Activated B cell treated with CpG ODN at 0.5 μM for 24 hours (primary cell): Measurements from ENCODE around the gene THSD7A. TPM values are rescaled to one million over a fixed set of nuclear protein-coding genes. Genes with fewer than 3 reads are reported as not detected.

ENCODE experiments used
- ATAC-seq: fragments of 200-7000 bp; cut with Tn5 transposase; one replicate; pipeline ENCODE4 v1.10.0; 2021; ENCODE audit warnings: low read depth, mild to moderate bottlenecking, moderate library complexity
- CTCF ChIA-PET: fragments of 350-600 bp; sonication (Branson Sonifier 250); formaldehyde crosslinking; loops from one replicate; lab custom pipeline; 2021; ENCODE audit warnings: antibody characterized with exemption; lab: Charles Lee
- POLR2A ChIA-PET: fragments of 350-600 bp; sonication (Branson Sonifier 250); formaldehyde crosslinking; loops from one replicate; lab custom pipeline; 2021; ENCODE audit warnings: antibody characterized with exemption; lab: Charles Lee
- DNase-seq: peaks from one replicate; pipeline ENCODE4 v3.0.0; 2022
- H3K27ac Mint-ChIP-seq: one replicate; pipeline ENCODE4 v1.8.0; 2020; ENCODE audit warnings: mixed read lengths
- H3K27me3 Mint-ChIP-seq: one replicate; pipeline ENCODE4 v1.8.0; 2021; ENCODE audit warnings: mixed read lengths
- H3K36me3 Mint-ChIP-seq: one replicate; pipeline ENCODE4 v1.8.0; 2021; ENCODE audit warnings: low read depth, mixed read lengths
- H3K4me1 Mint-ChIP-seq: one replicate; pipeline ENCODE4 v1.8.0; 2021; ENCODE audit warnings: mixed read lengths
- H3K4me3 Mint-ChIP-seq: one replicate; pipeline ENCODE4 v1.8.0; 2020; ENCODE audit warnings: mild to moderate bottlenecking, mixed read lengths
- H3K9me3 Mint-ChIP-seq: one replicate; pipeline ENCODE4 v1.8.0; 2020; ENCODE audit warnings: mixed read lengths
- intact Hi-C: fragments of 100-400 bp; cut with micrococcal nuclease; formaldehyde crosslinking; loops from one replicate; pipeline ENCODE4 v1.15.1; 2024
- total RNA-seq: library from RNA; stranded (reverse); gene quantifications from 2 replicates; pipeline ENCODE4 v1.2.3, GENCODE V29; 2022
- TF ChIP-seq, protein P1 (sequence below): fragments of 200-600 bp; IDR thresholded peaks from one replicate; pipeline ENCODE4 v1.8.0; 2022; ENCODE audit warnings: antibody characterized with exemption, mild to moderate bottlenecking

Gene THSD7A
- total RNA-seq, 1 donor from 2014 or later: not detected

DNA sequence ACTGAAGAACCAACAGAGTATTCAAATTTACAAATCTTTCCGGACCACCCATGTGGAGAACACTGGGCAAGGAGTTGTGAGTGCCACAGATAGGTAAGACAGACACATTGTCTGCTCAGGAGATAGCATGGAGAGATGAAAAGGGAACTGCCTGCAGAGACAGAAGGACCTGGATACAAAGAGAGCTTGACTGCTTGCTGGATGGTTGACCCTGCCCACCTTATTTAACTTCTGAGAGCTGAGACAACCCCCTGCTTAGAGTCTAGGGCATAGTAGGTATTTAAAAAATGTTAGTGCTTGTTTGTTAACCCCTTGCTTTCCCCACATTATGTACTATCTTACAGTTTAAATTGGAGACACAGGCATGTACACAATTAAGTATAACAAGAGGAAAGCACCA, 314.1 kb downstream of the THSD7A start:
- ChIA-PET POLR2A (no interaction called here), CTCF (no interaction called here)
- Mint-ChIP-seq H3K4me1 (no peaks in the 10 kb centered on the region), H3K36me3 (no peaks in the 10 kb centered on the region), H3K9me3 (no peaks in the 10 kb centered on the region), H3K27ac (no peak overlapping the region), H3K4me3 (no peak overlapping the region), H3K27me3 (no peaks in the 10 kb centered on the region)
- TF ChIP-seq, protein P1, sequence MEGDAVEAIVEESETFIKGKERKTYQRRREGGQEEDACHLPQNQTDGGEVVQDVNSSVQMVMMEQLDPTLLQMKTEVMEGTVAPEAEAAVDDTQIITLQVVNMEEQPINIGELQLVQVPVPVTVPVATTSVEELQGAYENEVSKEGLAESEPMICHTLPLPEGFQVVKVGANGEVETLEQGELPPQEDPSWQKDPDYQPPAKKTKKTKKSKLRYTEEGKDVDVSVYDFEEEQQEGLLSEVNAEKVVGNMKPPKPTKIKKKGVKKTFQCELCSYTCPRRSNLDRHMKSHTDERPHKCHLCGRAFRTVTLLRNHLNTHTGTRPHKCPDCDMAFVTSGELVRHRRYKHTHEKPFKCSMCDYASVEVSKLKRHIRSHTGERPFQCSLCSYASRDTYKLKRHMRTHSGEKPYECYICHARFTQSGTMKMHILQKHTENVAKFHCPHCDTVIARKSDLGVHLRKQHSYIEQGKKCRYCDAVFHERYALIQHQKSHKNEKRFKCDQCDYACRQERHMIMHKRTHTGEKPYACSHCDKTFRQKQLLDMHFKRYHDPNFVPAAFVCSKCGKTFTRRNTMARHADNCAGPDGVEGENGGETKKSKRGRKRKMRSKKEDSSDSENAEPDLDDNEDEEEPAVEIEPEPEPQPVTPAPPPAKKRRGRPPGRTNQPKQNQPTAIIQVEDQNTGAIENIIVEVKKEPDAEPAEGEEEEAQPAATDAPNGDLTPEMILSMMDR: no peak
- intact Hi-C loops: no loop called here
- ATAC-seq (no peak), DNase-seq (no peak)

DNA sequence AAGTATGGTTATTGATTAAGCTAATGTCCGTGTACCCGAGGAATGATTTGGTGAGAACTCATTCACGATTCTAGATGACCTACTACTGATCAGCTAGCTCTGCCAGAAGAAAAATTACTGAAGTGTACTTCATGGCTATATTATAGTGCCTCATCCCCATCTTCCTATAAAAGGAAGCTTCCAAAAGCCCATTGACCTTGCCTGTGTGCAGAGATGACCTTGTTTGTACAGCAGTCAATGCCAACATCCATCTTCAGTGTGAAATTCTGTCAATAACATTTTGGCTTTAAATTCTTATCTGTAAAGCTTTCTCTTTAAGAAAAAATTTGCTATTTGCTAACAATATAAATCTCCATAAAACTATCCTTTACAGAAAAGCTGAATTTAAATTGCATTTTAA, 315.7 kb downstream of the THSD7A start:
- no peak overlapping the region for H3K4me3 Mint-ChIP-seq
- H3K27ac Mint-ChIP-seq: no peak overlapping the region
- intact Hi-C loops: no loop called here
- ChIA-PET POLR2A (no interaction called here), CTCF (no interaction called here)
- ATAC-seq (no peak), DNase-seq (no peak)
- H3K4me1 Mint-ChIP-seq: no peaks in the 10 kb centered on the region
- H3K36me3 Mint-ChIP-seq: no peaks in the 10 kb centered on the region
- no peaks in the 10 kb centered on the region for H3K27me3 Mint-ChIP-seq
- TF ChIP-seq, protein P1: no peak
- H3K9me3 Mint-ChIP-seq: no peaks in the 10 kb centered on the region

DNA sequence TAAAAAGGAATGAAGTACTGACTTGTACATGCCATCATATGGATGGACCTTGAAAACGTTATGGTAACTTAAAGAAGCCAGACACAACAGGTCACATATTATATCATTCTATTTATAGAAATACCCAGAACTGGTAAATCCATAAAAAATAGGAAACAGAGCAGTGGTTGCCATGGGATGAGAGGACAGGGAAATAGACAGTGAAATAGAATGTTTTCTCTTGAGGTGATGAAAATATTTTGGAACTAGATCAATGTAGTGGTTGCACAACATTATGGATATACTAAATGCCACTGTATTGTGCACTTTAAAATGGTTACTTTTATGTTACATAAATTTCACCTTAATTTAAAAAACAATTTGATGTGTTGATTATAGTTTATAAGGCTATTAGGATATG, 318.5 kb downstream of the THSD7A start:
- no peaks in the 10 kb centered on the region for H3K4me1 Mint-ChIP-seq
- no peaks in the 10 kb centered on the region for H3K9me3 Mint-ChIP-seq
- H3K27ac Mint-ChIP-seq: no peak overlapping the region
- CTCF ChIA-PET: no interaction called here
- TF ChIP-seq, protein P1: no peak
- H3K27me3 Mint-ChIP-seq: no peaks in the 10 kb centered on the region
- DNase-seq (no peak), ATAC-seq (no peak)
- intact Hi-C loops: no loop called here
- no peaks in the 10 kb centered on the region for H3K36me3 Mint-ChIP-seq
- no peak overlapping the region for H3K4me3 Mint-ChIP-seq
- POLR2A ChIA-PET: no interaction called here

DNA sequence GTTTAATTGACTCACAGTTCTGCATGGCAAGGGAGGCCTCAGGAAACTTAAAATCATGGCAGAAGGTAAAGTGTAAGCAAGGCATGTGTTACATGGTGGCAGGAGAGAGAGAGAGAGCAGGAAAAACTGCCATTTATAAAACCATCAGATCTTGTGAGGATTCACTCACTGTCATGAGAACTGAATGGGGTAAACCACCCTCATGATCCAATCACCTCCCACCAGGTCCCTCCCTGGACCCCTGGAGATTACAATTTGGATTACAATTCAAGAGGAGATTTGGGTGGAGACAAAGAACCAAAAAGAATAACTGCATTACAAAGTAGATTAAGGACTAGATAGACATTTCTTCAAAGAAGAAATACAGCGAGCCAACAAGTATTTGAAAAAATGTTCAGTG, 324.1 kb downstream of the THSD7A start:
- CTCF ChIA-PET: no interaction called here
- TF ChIP-seq, protein P1: no peak
- DNase-seq (no peak), ATAC-seq (no peak)
- no peaks in the 10 kb centered on the region for H3K4me1 Mint-ChIP-seq
- no peaks in the 10 kb centered on the region for H3K36me3 Mint-ChIP-seq
- POLR2A ChIA-PET: no interaction called here
- H3K4me3 Mint-ChIP-seq: no peak overlapping the region
- peaks cover 3% of the 10 kb centered on the region for H3K9me3 Mint-ChIP-seq
- no peak overlapping the region for H3K27ac Mint-ChIP-seq
- intact Hi-C loops: no loop called here
- no peaks in the 10 kb centered on the region for H3K27me3 Mint-ChIP-seq

DNA sequence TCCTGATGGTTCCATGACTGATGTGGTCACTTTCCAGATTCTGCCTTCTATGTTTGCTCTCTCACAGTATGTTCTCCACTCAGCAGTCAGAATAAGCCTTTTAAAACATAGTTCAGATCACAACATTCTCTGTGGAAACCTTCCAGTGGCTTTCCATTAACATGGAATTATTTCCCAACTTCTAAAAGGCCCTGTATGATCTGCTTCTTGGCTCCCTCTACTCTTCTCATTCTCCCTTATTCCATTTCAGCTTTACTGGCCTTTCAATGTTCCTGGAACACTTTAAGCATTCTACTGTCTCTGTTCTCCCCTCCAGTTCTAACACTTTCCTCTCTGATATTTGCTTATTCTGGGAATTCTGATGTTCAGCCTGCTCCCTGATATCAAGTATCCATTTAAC, 325.6 kb downstream of the THSD7A start:
- ChIA-PET CTCF (no interaction called here), POLR2A (no interaction called here)
- Mint-ChIP-seq H3K4me3 (no peak overlapping the region), H3K9me3 (peaks cover 6% of the 10 kb centered on the region), H3K27ac (no peak overlapping the region), H3K4me1 (no peaks in the 10 kb centered on the region), H3K27me3 (no peaks in the 10 kb centered on the region), H3K36me3 (no peaks in the 10 kb centered on the region)
- DNase-seq: no peak
- no peak for ATAC-seq
- TF ChIP-seq, protein P1: no peak
- intact Hi-C loops: no loop called here
